ENCODE results near the gene KCND2.

The KCND2 gene

DNA sequence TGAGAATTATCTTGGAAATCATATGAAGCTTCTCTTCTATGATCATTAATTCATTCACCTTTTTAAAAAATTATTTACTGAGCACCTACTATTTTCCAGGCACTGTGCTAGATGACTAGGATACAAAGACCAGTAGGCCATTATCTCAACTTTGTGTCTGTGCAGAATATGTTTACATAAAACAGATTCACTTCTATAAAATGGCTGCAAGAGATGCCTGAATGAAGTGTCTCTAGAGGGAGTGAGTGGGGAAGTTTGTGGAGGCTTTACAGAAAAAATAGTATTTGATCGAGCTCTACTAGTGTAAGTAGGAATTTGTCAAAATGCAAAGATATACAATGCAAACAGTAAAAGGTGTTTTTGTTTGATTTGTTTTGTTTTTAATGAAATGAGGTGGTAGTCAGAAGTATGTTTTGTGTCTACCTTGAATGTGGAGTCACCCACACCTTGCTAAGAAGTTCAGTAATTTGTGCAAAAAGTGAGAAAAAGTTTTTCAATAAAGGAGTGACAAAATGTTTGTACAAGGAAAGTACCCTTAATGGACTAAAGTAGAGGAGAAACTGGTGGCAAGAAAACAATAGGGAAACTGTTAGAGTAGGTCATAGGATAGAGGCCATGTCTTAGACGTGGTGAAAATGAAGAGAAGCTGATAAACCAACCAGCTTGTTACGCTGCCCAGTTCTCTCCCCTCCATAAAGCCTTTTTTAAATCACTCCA, 125.5 kb downstream of the KCND2 start:
- ATAC-seq (ENCODE audit: insufficient read depth, low read depth) (no peak), DNase-seq (no peak)
- Histone ChIP-seq H3K9me3 (ENCODE audit: insufficient read depth, low read length, severe bottlenecking) (no peaks in the 10 kb centered on the region), H3K36me3 (ENCODE audit: insufficient read depth, low read length) (no peaks in the 10 kb centered on the region), H3K27ac (ENCODE audit: low read length) (no peak overlapping the region), H2AFZ (ENCODE audit: low read depth, low read length) (no peak overlapping the region), H3K79me2 (ENCODE audit: insufficient read depth, low read length) (no peaks in the 10 kb centered on the region), H3K27me3 (ENCODE audit: insufficient read depth, low read length, poor library complexity) (no peaks in the 10 kb centered on the region), H3K4me1 (ENCODE audit: insufficient read depth, low read length) (no peaks in the 10 kb centered on the region), H4K20me1 (ENCODE audit: insufficient read depth, low read length) (no peaks in the 10 kb centered on the region), H3K9ac (ENCODE audit: low read depth, low read length) (no peak overlapping the region), H3K4me3 (ENCODE audit: low read depth in 1 of 2, low read length in 2 of 2) (no peak overlapping the region), H3K4me2 (ENCODE audit: insufficient read depth, low read length) (no peak overlapping the region)
- TF ChIP-seq, protein P1, sequence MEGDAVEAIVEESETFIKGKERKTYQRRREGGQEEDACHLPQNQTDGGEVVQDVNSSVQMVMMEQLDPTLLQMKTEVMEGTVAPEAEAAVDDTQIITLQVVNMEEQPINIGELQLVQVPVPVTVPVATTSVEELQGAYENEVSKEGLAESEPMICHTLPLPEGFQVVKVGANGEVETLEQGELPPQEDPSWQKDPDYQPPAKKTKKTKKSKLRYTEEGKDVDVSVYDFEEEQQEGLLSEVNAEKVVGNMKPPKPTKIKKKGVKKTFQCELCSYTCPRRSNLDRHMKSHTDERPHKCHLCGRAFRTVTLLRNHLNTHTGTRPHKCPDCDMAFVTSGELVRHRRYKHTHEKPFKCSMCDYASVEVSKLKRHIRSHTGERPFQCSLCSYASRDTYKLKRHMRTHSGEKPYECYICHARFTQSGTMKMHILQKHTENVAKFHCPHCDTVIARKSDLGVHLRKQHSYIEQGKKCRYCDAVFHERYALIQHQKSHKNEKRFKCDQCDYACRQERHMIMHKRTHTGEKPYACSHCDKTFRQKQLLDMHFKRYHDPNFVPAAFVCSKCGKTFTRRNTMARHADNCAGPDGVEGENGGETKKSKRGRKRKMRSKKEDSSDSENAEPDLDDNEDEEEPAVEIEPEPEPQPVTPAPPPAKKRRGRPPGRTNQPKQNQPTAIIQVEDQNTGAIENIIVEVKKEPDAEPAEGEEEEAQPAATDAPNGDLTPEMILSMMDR (IDR thresholded peaks at IDR 0.05; ENCODE audit: borderline replicate concordance, extremely low read depth, low read length, poor library complexity, severe bottlenecking): no peak
- TF ChIP-seq EZH2 (IDR thresholded peaks at IDR 0.05; ENCODE audit: borderline replicate concordance, low read depth, low read length, severe bottlenecking): no peak

DNA sequence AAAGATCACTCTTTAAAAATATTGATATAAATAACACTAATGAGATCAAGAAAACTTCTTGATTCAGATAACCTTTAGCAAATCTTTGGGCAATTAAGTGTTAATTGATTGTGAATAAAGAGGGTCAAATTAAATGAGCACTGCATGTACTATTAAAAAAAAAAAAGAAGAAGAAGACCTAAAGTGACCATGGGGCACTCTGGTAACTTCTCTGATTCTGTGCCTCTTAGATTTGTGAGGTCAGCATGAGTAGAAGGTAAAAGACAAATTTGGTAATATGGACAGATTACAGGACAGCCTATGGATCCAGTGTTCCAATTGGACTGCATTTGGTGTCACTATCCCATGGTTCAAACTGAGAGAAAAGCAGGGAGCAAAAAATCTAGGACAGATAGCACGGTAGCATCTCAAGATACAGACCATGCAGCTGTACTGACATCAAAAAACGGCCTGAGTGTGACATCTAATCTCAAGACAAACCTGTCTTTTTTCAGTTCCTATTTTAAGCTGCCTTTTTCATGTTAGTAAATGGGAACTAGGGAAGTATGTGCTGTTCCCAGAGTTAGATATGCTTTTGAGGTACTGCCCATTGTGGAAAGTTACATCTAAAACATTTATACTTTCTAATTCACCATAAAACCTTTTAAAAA, 128.0 kb downstream of the KCND2 start:
- H3K4me3 ChIP-seq (ENCODE audit: low read depth in 1 of 2, low read length in 2 of 2): no peak overlapping the region
- no peaks in the 10 kb centered on the region for H3K9me3 ChIP-seq (ENCODE audit: insufficient read depth, low read length, severe bottlenecking)
- TF ChIP-seq, protein P1 (IDR thresholded peaks at IDR 0.05; ENCODE audit: borderline replicate concordance, extremely low read depth, low read length, poor library complexity, severe bottlenecking): no peak
- no peak for TF ChIP-seq EZH2 (IDR thresholded peaks at IDR 0.05; ENCODE audit: borderline replicate concordance, low read depth, low read length, severe bottlenecking)
- H3K4me2 ChIP-seq (ENCODE audit: insufficient read depth, low read length): no peak overlapping the region
- no peak for ATAC-seq (ENCODE audit: insufficient read depth, low read depth)
- no peaks in the 10 kb centered on the region for H3K4me1 ChIP-seq (ENCODE audit: insufficient read depth, low read length)
- H3K27ac ChIP-seq (ENCODE audit: low read length): no peak overlapping the region
- no peaks in the 10 kb centered on the region for H3K79me2 ChIP-seq (ENCODE audit: insufficient read depth, low read length)
- no peaks in the 10 kb centered on the region for H4K20me1 ChIP-seq (ENCODE audit: insufficient read depth, low read length)
- no peak overlapping the region for H2AFZ ChIP-seq (ENCODE audit: low read depth, low read length)
- no peaks in the 10 kb centered on the region for H3K27me3 ChIP-seq (ENCODE audit: insufficient read depth, low read length, poor library complexity)
- no peaks in the 10 kb centered on the region for H3K36me3 ChIP-seq (ENCODE audit: insufficient read depth, low read length)
- no peak for DNase-seq
- no peak overlapping the region for H3K9ac ChIP-seq (ENCODE audit: low read depth, low read length)

DNA sequence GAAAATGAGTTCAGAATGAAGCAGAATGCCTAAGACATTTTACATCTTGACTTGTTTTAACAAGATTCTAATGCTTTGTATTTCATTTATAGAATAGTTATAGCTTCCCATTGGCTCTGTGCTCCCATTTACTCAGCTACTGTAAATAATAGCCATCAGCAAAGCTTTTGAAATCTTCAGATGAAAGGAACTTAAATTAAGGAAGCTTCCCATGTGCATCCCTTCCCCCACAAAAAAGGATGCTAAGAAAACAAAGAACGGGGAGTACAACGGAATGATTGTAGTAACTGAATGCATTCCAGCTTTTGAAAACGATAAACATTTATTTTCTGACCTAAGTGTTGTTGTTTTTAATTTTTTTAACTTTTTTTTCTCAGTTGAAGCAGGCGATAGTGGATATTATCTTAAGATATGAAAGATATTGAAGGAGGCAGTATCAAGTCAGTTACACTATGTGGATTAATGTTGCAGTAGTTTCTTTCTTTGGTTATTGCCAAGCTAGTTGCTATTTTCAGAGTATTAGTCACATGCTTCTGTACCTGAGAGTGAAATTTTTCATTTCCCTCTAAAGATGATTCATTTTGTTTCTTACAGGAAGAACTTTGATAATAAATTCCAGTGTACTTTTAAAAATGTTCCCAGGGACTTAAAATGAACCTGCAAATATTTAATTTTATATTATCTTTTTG, 129.2 kb downstream of the KCND2 start:
- H3K9ac ChIP-seq (ENCODE audit: low read depth, low read length): no peak overlapping the region
- ATAC-seq (ENCODE audit: insufficient read depth, low read depth) (no peak), DNase-seq (no peak)
- H3K79me2 ChIP-seq (ENCODE audit: insufficient read depth, low read length): no peaks in the 10 kb centered on the region
- H3K36me3 ChIP-seq (ENCODE audit: insufficient read depth, low read length): no peaks in the 10 kb centered on the region
- H3K9me3 ChIP-seq (ENCODE audit: insufficient read depth, low read length, severe bottlenecking): no peaks in the 10 kb centered on the region
- H4K20me1 ChIP-seq (ENCODE audit: insufficient read depth, low read length): no peaks in the 10 kb centered on the region
- H3K4me3 ChIP-seq (ENCODE audit: low read depth in 1 of 2, low read length in 2 of 2): no peak overlapping the region
- H3K4me1 ChIP-seq (ENCODE audit: insufficient read depth, low read length): no peaks in the 10 kb centered on the region
- no peaks in the 10 kb centered on the region for H3K27me3 ChIP-seq (ENCODE audit: insufficient read depth, low read length, poor library complexity)
- H3K4me2 ChIP-seq (ENCODE audit: insufficient read depth, low read length): no peak overlapping the region
- H2AFZ ChIP-seq (ENCODE audit: low read depth, low read length): no peak overlapping the region
- TF ChIP-seq EZH2 (IDR thresholded peaks at IDR 0.05; ENCODE audit: borderline replicate concordance, low read depth, low read length, severe bottlenecking): no peak
- TF ChIP-seq, protein P1 (IDR thresholded peaks at IDR 0.05; ENCODE audit: borderline replicate concordance, extremely low read depth, low read length, poor library complexity, severe bottlenecking): no peak
- H3K27ac ChIP-seq (ENCODE audit: low read length): no peak overlapping the region

Data from DND-41 (cell line).